Uterus (tissue), 2 donors: ENCODE results near the gene WHAMM.

Experiments
- CTCF ChIP-seq, 4 experiments: fragments of 200-600 bp in 2 of 4; fragments of 450-650 bp in 2 of 4; sonication (generic) in 2 of 4; IDR thresholded peaks; one replicate each; pipeline ENCODE4 v1.5.1; 2016 to 2019; ENCODE audit warnings: antibody characterized with exemption in 4 of 4, mild to moderate bottlenecking in 2 of 4, moderate library complexity in 1 of 4
- POLR2A ChIP-seq, 2 donors: fragments of 450-650 bp; IDR thresholded peaks; one replicate each; pipeline ENCODE4 v1.6.1; 2016; ENCODE audit warnings: antibody characterized with exemption in 2 of 2, mild to moderate bottlenecking in 1 of 2, moderate library complexity in 1 of 2

- no peak for TF ChIP-seq CTCF (IDR thresholded peaks at IDR 0.05)
- no peak for TF ChIP-seq POLR2A (IDR thresholded peaks at IDR 0.05)
Measured at GRCh38 chr15:82864967-82865366, 55.5 kb downstream of the WHAMM start.
